SIG-M5 treated with dmso at 0.1 percent for 504 hours (cell line): ENCODE data around the gene JPH2.

Source experiments
- DNase-seq: peaks from one replicate; lab custom pipeline; 2025; ENCODE audit not compliant: unreplicated experiment; lab: John Stamatoyannopoulos, UW

Gene JPH2

DNA sequence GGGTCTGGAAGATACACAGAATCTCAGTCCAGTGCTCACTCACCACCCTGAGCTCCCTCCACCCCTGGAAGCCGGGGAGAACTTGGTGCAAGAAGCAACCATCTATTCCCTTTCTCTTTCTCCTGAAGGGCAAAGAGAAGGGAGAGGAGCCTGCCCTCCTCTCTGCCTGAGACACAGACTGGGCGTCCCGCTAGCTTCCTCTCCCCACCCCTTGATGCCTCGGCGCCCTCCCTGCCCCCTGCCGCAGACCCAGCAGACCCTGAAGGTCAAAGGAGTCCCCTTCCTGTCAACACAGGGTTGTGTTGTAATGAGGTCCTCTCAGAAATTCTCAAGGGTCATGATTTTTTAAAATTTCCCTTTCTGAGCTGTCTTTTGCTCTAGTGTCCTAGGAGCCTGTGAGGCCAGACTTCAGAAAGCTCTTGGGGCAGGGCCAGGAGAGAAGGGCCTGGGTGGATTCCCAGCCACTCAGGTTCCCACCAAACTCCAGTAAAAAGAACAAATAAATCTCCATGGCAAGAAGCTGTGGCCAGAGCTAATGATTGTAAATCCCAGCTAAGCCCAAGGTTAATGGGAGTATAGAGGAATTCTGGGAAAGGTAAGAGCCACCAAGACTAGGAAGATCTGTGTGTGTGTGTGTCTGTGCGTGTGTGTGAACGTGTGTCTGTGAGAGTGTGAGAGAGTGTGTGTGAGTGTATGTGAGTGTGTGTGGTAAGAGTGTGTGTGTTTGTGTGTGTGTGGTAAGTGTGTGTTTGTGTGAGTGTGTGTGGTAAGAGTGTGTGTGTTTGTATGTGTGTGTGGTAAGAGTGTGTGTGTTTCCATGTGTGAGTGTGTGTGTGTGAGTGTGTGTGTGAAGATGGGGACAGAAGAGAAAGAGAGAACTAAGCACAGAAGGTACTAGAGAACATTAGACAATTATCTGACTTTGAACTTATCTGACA is 1.1 kb upstream of the JPH2 start:
- peak; percentile 28 for DNase-seq

GRCh38 chr20:44186674-44187053 is 324 bp downstream of the JPH2 start:
- no peak for DNase-seq

DNA sequence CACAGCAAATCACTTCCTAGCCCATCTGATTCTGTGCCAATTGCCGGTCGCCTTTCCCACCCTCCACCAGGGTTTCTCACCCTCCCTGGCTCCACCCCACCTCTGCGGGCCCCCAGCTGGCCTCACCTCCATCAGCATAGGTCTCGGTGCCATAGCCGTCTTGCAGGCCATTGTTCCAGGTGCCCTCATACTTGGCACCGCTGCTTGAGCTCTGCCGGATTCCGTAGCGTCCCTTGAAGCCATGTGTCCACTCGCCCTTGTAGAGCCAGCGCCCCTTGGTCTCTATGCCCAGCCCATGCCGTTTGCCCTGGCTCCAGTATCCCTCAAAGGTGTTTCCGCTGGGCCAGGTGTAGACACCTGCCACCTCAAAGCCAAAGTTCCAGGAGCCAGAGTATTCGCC is 787 bp downstream of the JPH2 start:
- DNase-seq, result no peak

DNA sequence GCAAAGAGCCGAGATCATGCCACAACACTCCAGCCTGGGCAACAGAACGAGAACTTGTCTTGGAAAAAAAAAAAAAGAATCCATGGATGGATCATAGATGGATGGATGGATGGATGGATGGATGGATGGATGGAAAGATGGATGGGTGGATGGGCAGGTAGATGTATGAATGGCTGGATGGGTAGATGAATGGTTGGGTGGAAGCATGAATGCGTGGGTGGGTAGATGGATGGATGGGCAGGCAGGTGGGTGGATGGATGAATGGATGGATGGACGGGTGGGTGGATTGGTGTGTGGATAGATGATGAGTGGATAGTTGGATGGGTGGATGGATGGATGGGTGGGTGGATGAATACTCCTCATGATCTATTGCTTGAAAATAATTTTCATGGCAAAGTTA is 1.4 kb downstream of the JPH2 start:
- DNase-seq, result no peak

GRCh38 chr20:44183282-44183681 is 3.7 kb downstream of the JPH2 start:
- no peak for DNase-seq

GRCh38 chr20:44182863-44183262 is 4.1 kb downstream of the JPH2 start:
- DNase-seq, result no peak

GRCh38 chr20:44182135-44182765 is 4.7 kb downstream of the JPH2 start:
- DNase-seq, result no peak

DNA sequence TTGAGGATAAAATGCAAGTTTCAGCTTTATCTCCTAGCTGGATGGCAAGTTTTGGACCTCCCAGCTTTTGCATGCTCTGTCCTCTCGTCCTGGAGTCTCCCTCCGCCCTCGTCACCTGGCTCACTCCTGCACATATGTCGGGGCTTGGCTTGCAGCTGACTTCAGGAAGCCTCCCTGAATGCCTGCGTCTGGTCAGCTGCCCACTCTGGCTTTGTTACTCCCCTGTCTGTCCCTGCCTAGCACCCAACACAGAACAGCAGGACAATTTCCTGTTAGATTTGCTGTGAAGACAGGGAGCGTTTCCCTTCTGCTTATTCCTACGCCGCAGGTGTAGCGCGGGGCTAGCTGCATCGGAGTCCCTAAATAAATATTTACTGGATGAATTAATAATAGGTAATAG is 5.4 kb downstream of the JPH2 start:
- DNase-seq, result no peak

DNA sequence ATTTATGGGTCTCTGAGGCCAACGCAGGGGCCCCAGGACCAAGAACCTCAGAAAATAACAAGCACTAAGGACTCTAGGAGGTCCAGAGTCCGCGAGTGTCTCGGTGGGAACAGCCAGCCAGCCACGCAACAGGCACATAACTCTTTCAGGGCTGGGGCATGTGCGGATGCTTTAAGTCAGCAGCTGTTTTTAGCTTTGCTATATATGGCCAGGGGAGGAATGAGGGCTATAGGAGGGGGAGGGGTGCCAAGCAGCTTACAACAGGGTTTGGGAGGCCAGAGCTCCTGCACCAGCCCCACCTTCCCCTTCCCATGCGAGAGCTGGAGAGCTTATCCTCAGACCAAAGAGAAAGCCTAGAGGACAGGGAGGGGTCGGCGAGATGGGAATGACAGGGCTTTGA is 6.2 kb downstream of the JPH2 start:
- DNase-seq, result no peak

- DNase-seq, result no peak
These were observed 10.0 kb downstream of the JPH2 start for GRCh38 chr20:44176833-44177534.

GRCh38 chr20:44174996-44175765 is 11.8 kb downstream of the JPH2 start:
- no peak for DNase-seq

DNA sequence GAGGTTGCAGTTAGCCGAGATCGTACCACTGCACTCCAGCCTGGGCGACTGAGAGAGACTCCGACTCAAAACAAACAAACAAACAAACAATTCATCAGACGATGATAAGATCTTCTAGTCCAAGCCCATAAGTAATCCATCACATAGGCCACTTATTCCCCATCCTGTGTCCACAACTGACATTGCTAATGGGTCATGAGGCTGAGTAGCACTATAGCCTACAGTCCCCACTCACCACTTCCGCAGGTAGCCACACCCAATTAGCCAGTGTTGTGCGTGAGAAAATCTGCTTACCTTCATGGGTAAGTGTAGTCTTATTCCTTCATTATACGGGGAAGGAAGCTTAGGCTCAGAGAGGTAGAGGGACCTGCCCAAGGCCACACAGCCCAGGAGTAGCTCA is 13.1 kb downstream of the JPH2 start:
- no peak for DNase-seq

GRCh38 chr20:44173116-44173515 is 13.9 kb downstream of the JPH2 start:
- no peak for DNase-seq

DNA sequence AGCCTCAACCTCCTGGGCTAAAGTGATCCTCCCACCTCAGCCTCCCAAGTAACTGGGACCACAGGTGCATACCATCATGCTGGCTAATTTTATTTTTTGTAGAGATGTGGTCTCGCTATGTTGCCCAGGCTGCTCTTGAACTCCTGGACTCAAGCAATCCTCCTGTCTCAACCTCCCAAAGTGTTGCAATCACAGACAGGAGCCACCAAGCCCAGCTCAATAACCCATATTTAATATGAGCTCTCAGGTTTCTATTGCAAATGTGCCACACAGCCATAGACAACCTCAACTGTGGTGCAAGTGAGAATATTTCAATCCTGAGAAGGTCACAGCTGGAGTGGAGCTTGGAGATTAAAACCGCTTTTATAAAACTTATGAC is 14.4 kb downstream of the JPH2 start:
- no peak for DNase-seq

DNA sequence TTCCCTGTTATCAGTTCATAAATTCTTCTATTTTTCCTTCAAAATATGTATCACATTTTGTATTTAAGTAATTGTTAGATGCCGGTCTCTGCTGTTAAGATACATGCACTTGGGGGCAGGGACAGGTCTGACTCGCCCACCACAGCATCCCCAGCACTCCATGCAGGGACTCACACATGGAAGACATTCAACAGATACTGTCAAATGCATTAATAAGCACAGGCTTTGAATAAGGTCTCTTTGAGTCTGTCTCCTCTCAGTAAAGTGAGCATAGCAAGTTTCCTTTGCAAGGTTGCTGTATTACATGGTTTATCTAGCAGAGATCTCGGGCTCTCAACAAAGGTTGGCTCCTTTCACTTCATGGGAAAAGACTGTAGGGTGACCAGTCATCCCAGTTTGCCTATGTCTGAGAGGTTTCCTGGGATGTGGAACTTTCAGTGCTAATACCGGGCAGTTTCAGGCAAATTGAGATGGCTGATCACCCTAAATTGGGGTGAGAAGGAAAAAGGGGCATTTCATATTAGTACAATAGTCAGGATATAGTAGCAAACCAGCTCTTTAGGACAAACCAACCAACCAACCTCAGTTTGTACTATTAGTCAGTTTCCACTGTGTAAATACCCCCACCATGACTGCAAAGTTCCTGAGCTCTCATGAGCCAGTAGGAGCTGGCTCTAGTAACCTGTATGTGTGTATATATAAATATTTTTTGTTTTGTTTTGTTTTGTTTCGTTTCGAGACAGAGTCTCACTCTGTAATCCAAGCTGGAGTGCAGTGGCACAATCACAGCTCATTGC is 15.0 kb downstream of the JPH2 start:
- DNase-seq, result no peak

DNA sequence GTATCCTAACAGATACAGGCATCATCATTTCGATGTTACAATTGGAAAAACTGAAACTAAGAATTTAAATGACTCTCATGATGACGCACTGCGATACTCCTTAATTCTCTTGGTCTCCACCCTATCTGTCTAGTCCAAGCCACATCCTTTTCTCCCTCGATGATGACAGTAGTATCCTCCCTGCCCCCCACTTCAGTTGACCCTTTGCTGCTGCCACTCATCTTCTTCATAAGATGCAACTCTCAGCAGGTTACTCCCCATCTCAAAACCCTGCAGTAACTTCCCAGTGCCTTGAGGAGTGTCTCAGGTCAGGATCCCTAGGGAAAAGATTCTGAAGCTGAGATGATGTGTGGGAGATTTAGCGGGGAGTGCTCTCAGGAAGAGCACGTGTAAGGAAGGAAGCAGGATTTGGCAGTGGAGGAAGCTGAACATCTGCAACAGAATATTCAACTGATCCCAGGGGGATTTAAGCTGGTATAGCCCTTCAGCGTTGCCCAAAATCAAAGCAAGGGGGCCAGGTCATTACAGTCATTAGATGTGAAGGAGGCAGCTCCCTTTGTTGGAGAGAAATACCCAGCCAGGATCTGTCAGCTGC is 16.1 kb downstream of the JPH2 start:
- DNase-seq, result no peak

- no peak for DNase-seq
These were observed 19.3 kb downstream of the JPH2 start for GRCh38 chr20:44167736-44168135.

- DNase-seq, result no peak
These were observed 20.5 kb downstream of the JPH2 start for GRCh38 chr20:44166477-44166876.

DNA sequence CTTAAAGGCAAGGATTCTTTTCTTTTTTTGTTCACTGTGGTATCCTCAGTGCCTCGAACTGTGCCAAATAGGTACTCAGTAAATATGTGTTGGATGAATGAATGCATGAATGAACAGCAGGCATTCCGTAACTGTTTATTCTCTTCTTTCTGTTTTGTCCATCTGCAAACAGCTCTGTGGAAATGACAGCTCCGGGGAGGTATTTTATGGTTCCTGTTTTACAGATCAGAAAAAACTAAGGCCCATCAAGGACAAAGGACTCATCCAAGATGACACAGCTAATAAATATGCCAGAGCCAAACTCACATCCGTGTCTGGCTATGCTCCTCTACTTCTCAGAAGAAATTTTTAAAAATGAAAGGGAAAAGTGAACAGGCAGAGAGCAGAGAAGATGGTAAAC is 21.0 kb downstream of the JPH2 start:
- DNase-seq, result no peak

DNA sequence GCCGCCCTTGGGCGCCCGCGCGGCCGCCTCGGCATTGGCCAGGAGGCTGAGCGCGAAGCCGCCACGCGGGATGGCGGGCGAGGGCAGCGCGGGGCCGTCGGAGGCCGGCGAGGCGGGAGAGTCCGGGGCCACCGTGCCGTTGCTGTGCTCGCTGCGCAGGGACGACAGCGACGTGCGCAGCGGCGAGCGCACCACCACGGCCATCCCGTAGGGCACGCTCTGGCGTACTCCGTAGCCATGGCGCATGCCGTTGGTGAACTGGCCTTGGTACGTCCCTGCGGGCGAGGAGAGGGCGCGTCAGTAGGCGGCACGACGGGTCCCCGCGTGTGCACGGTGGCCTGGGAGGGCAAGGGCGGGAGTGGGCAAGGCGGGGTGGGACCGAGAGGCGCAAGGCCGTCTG is 26.9 kb downstream of the JPH2 start:
- no peak for DNase-seq
